A375 (cell line): Measurements from ENCODE around the gene CENPM. TPM values are rescaled to one million over a fixed set of nuclear protein-coding genes. Genes with fewer than 3 reads are reported as not detected.

Experiments used
- small RNA-seq: library from RNA; depleted of rRNA; stranded (forward); fragments of <200 nt; gene quantifications from one replicate; pipeline ENCODE3, GENCODE V24; 2014
- total RNA-seq: library from RNA; depleted of rRNA; stranded (reverse); fragments of >200 nt; shearing (Covaris generic); gene quantifications from 2 replicates; pipeline ENCODE4 v1.2.3, GENCODE V29; 2014; rRNA removed

The CENPM gene
- 34.2 and 45.4 TPM in 2 replicates for total RNA-seq

GRCh38 chr22:41946629-41947423 is at the start of gene CENPM:
CENPM (minus strand) TSS chr22:41947152; CDS start chr22:41947076, 76 bp downstream.

GRCh38 chr22:41969110-41969646 is 22.2 kb upstream of the CENPM start, which contains the start of gene SEPTIN3:
SEPTIN3 (plus strand) TSS chr22:41969443; CDS start chr22:41971493, 2,050 bp downstream.

GRCh38 chr22:41951898-41952474 is 5.0 kb upstream of the CENPM start, which contains the start of gene SMIM45:
SMIM45 (plus strand) TSS chr22:41952150.

DNA sequence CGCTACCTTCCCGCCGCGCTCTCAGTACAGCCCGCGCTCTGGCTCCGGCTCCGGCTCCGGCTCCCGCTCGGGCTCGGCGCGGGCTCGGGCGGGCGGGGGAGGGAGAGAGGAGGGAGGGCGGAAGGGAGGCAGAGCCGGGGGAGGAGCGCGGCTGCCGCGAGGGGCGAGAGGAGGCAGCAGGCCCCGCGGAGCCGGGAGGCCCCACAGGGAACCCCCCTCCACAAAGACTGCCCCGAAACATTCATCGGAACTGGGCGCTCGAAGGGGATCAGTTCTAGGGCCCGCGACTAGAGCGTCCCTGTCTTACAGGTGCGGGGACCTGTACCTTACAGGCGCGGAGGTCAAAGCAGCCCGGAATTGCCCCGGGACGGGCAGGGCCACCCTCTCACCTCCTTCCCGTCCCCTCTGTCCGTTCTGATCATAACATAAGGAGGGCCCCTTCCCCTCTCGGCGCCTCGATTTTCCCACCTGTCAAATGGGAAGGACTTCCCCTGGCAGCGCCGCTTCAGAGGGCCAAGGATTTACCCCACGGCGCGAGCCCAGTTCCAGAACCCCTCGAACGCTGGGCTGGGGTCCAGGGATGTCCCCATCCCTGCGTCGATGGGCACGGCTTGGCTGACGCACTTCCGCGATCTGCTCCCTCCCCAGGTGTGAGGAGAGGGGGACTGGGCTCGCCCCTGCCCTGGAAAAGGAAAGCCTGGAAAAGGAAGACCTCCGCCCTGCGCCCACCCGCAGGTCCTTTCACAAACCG is 31.7 kb downstream of the CENPM start, which contains the start of gene SHISA8:
TSS of gene SHISA8 (minus strand) at position 40 of the 751 bp plus-strand sequence. CDS start 407 bp downstream, outside the sequence.

Small RNAs within 50 kb of the gene (small RNA-seq; reads per million reads assigned to genes)
- 0.17 reads per million for gene MIR33A

Other genes starting within 250 kb of the CENPM start
- gene MEI1, start 247.6 kb downstream of the CENPM start, total RNA-seq, result 0.11 TPM in 1 of 2 replicates, not detected in the other
- 5.6 and 7.4 TPM in 2 replicates for gene CCDC134, start 146.5 kb downstream of the CENPM start, total RNA-seq
- 39.7 and 51.8 TPM in 2 replicates for gene SREBF2, start 114.0 kb downstream of the CENPM start, total RNA-seq
- not detected in 2 replicates for gene SHISA8, start 32.1 kb downstream of the CENPM start, total RNA-seq
- gene TNFRSF13C, start 20.3 kb downstream of the CENPM start, total RNA-seq, result 0.34 and 0.37 TPM in 2 replicates
- 0.57 and 0.98 TPM in 2 replicates for gene SEPTIN3, start 22.3 kb upstream of the CENPM start, total RNA-seq
- 0.13 TPM in 1 of 2 replicates, not detected in the other for gene WBP2NL, start 51.6 kb upstream of the CENPM start, total RNA-seq
- gene NAGA, start 123.7 kb upstream of the CENPM start, total RNA-seq, result 12.4 and 12.5 TPM in 2 replicates
- 0.03 TPM in 1 of 2 replicates, not detected in the other for gene PHETA2, start 127.1 kb upstream of the CENPM start, total RNA-seq
- gene SMDT1, start 132.5 kb upstream of the CENPM start, total RNA-seq, result 9.1 and 15.2 TPM in 2 replicates
- gene NDUFA6, start 143.6 kb upstream of the CENPM start, total RNA-seq, result 60.2 and 64.0 TPM in 2 replicates
- gene CYP2D6, start 183.7 kb upstream of the CENPM start, total RNA-seq, result 0.45 TPM in 2 replicates